HepG2 (cell line): ENCODE data around the gene ANAPC2. TPM values are rescaled to one million over a fixed set of nuclear protein-coding genes. Genes with fewer than 3 reads are reported as not detected.
A peak's percentile ranks its signal among the peaks of the same experiment; 100 is the strongest.

Experiments
- ATAC-seq: fragments of 200-7000 bp; cut with Tn5 transposase; 3 replicates; pipeline ENCODE4 v1.9.1; 2020; ENCODE audit warnings: mild to moderate bottlenecking, moderate library complexity
- BruUV-seq: library from RNA; stranded (reverse); fragments of 400-500 nt; replicated peaks from 2 replicates; lab custom pipeline; 2021; lab: Mats Ljungman, UMichigan
- CTCF ChIA-PET: fragments of 300-600 bp; formaldehyde crosslinking; extraction: SDS; loops from one replicate; lab custom pipeline; 2021; ENCODE audit warnings: low total read pairs, inconsistent platforms, low intra/inter-chr PET ratio; lab: Yijun Ruan, JAX
- POLR2A ChIA-PET: fragments of 350-600 bp; sonication (Branson Sonifier 250); formaldehyde crosslinking; loops from one replicate; lab custom pipeline; 2020; ENCODE audit warnings: antibody characterized with exemption, inconsistent platforms; lab: Yijun Ruan, JAX
- DNase-seq: peaks from one replicate; pipeline ENCODE4 v3.0.0-alpha.2; 2015; ENCODE audit warnings: low spot score
- FAIRE-seq: peaks from 3 replicates; lab custom pipeline; 2011; peaks lifted over from hg19 to GRCh38; lab: Jason Lieb, UNC
- H2AFZ ChIP-seq: one replicate; pipeline ENCODE4 v1.6.1; 2011; ENCODE audit warnings: low read length, inconsistent platforms
- H3K27ac ChIP-seq: fragments of 300-600 bp; 3 replicates; pipeline ENCODE4 v1.8.0; 2011; ENCODE audit warnings: mixed run types, mild to moderate bottlenecking, mixed read lengths, low read length, inconsistent platforms; ENCODE audit not compliant: insufficient read depth; ENCODE audit errors: extremely low read length
- H3K27me3 ChIP-seq, 2 experiments: fragments of 200-600 bp in 1 of 2; 2 replicates in 1 of 2; 3 replicates in 1 of 2; pipeline versions ENCODE4 v1.6.0 to v1.8.0; 2011; ENCODE audit warnings: low read length in 2 of 2, mild to moderate bottlenecking in 2 of 2, moderate library complexity in 2 of 2, inconsistent platforms in 1 of 2; ENCODE audit not compliant: insufficient read depth in 2 of 2, control insufficient read depth in 1 of 2
- H3K36me3 ChIP-seq, 2 experiments: fragments of 200-600 bp in 1 of 2; replicated peaks in 1 of 2; 2 replicates in 1 of 2; 3 replicates in 1 of 2; pipeline versions ENCODE4 v1.5.1 to v1.8.0; 2011; ENCODE audit warnings: low read length in 2 of 2, inconsistent platforms in 1 of 2; ENCODE audit not compliant: insufficient read depth in 2 of 2, control insufficient read depth in 1 of 2
- H3K4me1 ChIP-seq: 2 replicates; pipeline ENCODE4 v1.5.1; 2012; ENCODE audit warnings: low read length, inconsistent platforms; ENCODE audit not compliant: insufficient read depth
- H3K4me2 ChIP-seq: 2 replicates; pipeline ENCODE4 v1.6.0; 2011; ENCODE audit warnings: low read depth, low read length, inconsistent platforms
- H3K4me3 ChIP-seq, 3 experiments: fragments of 200-600 bp in 1 of 3; sonication (generic), shearing (Covaris generic) in 1 of 3; replicated peaks in 1 of 3; 2 replicates each; pipeline ENCODE4 v1.5.1; 2011 to 2016; ENCODE audit warnings: low read length in 3 of 3, inconsistent platforms in 2 of 3, low read depth in 2 of 3, mild to moderate bottlenecking in 2 of 3, control low read depth in 1 of 3, mixed read lengths in 1 of 3; ENCODE audit not compliant: insufficient read depth in 1 of 3
- H3K79me2 ChIP-seq: one replicate; pipeline ENCODE4 v1.6.1; 2011; ENCODE audit warnings: low read length, inconsistent platforms; ENCODE audit not compliant: insufficient read depth
- H3K9ac ChIP-seq: 2 replicates; pipeline ENCODE4 v1.6.0; 2011; ENCODE audit warnings: mild to moderate bottlenecking, low read depth, low read length, inconsistent platforms; ENCODE audit not compliant: insufficient read depth
- H3K9me3 ChIP-seq: 2 replicates; pipeline ENCODE4 v1.5.1; 2012; ENCODE audit warnings: mild to moderate bottlenecking, low read length
- H4K20me1 ChIP-seq: 2 replicates; pipeline ENCODE4 v1.6.0; 2011; ENCODE audit warnings: inconsistent platforms, mild to moderate bottlenecking, low read length, moderate library complexity; ENCODE audit not compliant: insufficient read depth
- AGO2 ChIP-seq: fragments of 200-400 bp; formaldehyde crosslinking; optimal IDR thresholded peaks from 2 replicates; pipeline ENCODE3; 2017; ENCODE audit warnings: mild to moderate bottlenecking, low read depth, low read length, moderate library complexity
- BCLAF1 ChIP-seq: fragments of 450-650 bp; IDR thresholded peaks from 2 replicates; pipeline ENCODE4 v1.6.1; 2017; ENCODE audit warnings: mild to moderate bottlenecking
- EZH2 ChIP-seq: conservative IDR thresholded peaks from 2 replicates; pipeline ENCODE4 v1.6.1; 2012; ENCODE audit warnings: mild to moderate bottlenecking, low read depth, low read length, moderate library complexity
- GPN1 ChIP-seq: sonication (generic); formaldehyde crosslinking; IDR thresholded peaks from 2 replicates; pipeline ENCODE4 v1.5.1; 2020; ENCODE audit warnings: missing genetic modification reagents, borderline replicate concordance
- LCORL ChIP-seq, 2 experiments: fragments of 450-650 bp in 1 of 2; sonication (generic) in 1 of 2; formaldehyde crosslinking in 1 of 2; IDR thresholded peaks; 2 replicates each; pipeline versions ENCODE4 v1.5.0 to v1.6.1; 2017 to 2020; ENCODE audit warnings: antibody characterized with exemption in 1 of 2, missing genetic modification reagents in 1 of 2
- MEF2D ChIP-seq: sonication (generic); formaldehyde crosslinking; IDR thresholded peaks from 2 replicates; pipeline ENCODE4 v1.5.1; 2020; ENCODE audit warnings: mild to moderate bottlenecking, missing genetic modification reagents
- ONECUT2 ChIP-seq: sonication (generic); formaldehyde crosslinking; IDR thresholded peaks from 2 replicates; pipeline ENCODE4 v1.4.0; 2020; ENCODE audit warnings: missing genetic modification reagents
- RBFOX2 ChIP-seq: fragments of 200-400 bp; formaldehyde crosslinking; IDR thresholded peaks from 2 replicates; pipeline ENCODE4 v1.6.1; 2017; ENCODE audit warnings: low read depth, mild to moderate bottlenecking, low read length
- TCF7L2 ChIP-seq: IDR thresholded peaks from 2 replicates; pipeline ENCODE4 v1.6.1; 2011; ENCODE audit warnings: mild to moderate bottlenecking, low read depth, low read length, moderate library complexity
- ZNF33B ChIP-seq: sonication (generic); formaldehyde crosslinking; IDR thresholded peaks from 2 replicates; pipeline ENCODE4 v1.5.1; 2020; ENCODE audit warnings: mild to moderate bottlenecking, missing genetic modification reagents
- ZNF350 ChIP-seq: sonication (generic); formaldehyde crosslinking; IDR thresholded peaks from 2 replicates; pipeline ENCODE4 v1.4.0; 2020; ENCODE audit warnings: mild to moderate bottlenecking, low read depth, missing genetic modification reagents, borderline replicate concordance
- ZNF766 ChIP-seq: sonication (generic); formaldehyde crosslinking; IDR thresholded peaks from 2 replicates; pipeline ENCODE4 v1.5.0; 2020; ENCODE audit warnings: missing genetic modification reagents, borderline replicate concordance
- WGBS: methylation state at CpG from one replicate; pipeline ENCODE4 v1.1.6; 2017; ENCODE audit warnings: low lambda C conversion rate; 5-methylcytosine and 5-hydroxymethylcytosine counted together
- in situ Hi-C: cut with HindIII; loops from 2 replicates; pipeline ENCODE4 v1.10.0; 2017; ENCODE audit warnings: low pct_unique_long_range_greater_than_20kb; ENCODE audit not compliant: extremely low pct_ligation_motif_present
- intact Hi-C: fragments of 100-400 bp; cut with micrococcal nuclease; formaldehyde crosslinking; loops from one replicate; pipeline ENCODE4 v1.10.0; 2022; ENCODE audit not compliant: unreplicated experiment
- polyA plus RNA-seq, 8 experiments: library from polyadenylated mRNA; depleted of rRNA in 3 of 8; stranded (reverse) in 7 of 8; unstranded in 1 of 8; fragments of >200 nt; fragmentation: Illumina TruSeq in 4 of 8; extraction: Trizol in 4 of 8; gene quantifications; 2 replicates each; pipeline versions ENCODE4 v1.2.1 to v1.2.3, GENCODE V29; 2011 to 2016; ENCODE audit warnings: low read depth in 4 of 8, missing spikeins in 1 of 8, mixed read lengths in 1 of 8; ENCODE audit not compliant: insufficient read depth in 1 of 8
- total RNA-seq, 5 experiments: library from RNA; depleted of rRNA; stranded (reverse); fragments of >200 nt; fragmentation: Illumina TruSeq; extraction: Trizol; gene quantifications; 2 replicates each; pipeline ENCODE4 v1.2.3, GENCODE V29; 2016; ENCODE audit warnings: low read depth in 1 of 5
- TF ChIP-seq, protein P1 (sequence below): sonication (generic); formaldehyde crosslinking; IDR thresholded peaks from 2 replicates; pipeline ENCODE4 v1.4.0; 2020; ENCODE audit warnings: missing genetic modification reagents

The ANAPC2 gene
- total and polyA plus RNA-seq, 2 of the 13 experiments (the other 11 are each of a cell fraction or from before 2014, with no cell fraction given), result 12.3 to 15.4 TPM

GRCh38 chr9:137192448-137192780 is 4.1 kb upstream of the ANAPC2 start:
- H2AFZ ChIP-seq, result no peak overlapping the region
- FAIRE-seq (no peak), DNase-seq (no peak), ATAC-seq (no peak)
- CTCF ChIA-PET, result no interaction called here
- peaks cover 40% of the 10 kb centered on the region for H3K79me2 ChIP-seq
- POLR2A ChIA-PET, result interaction anchor here (1.1 to 1.9 kb wide), 2 partner anchors 8 to 31 kb away, joined by 5 to 6 read pairs; partner anchors contain the start of gene TPRN
- TF ChIP-seq ONECUT2 (CRISPR knock-in tag), result no peak
- peak; percentile 4; the same call in 1 of the 2 replicates for TF ChIP-seq RBFOX2
- H4K20me1 ChIP-seq, result no peaks in the 10 kb centered on the region
- H3K27me3 ChIP-seq, result no peaks in the 10 kb centered on the region
- in situ Hi-C loops (no loop called here), intact Hi-C loops (no loop called here)
- no peak overlapping the region for H3K9ac ChIP-seq
- 96% methylated on average over 10 of the region's 10 CpGs for whole genome bisulfite sequencing
- peaks cover 9 to 14% of the 10 kb centered on the region in 2 experiments; a peak in 3 of 5 replicates for H3K36me3 ChIP-seq
- no peak overlapping the region for H3K27ac ChIP-seq
- no peak overlapping the region for H3K4me3 ChIP-seq
- BruUV-seq, result no TSS peak
- no peak overlapping the region for H3K4me2 ChIP-seq
- peaks cover 47% of the 10 kb centered on the region for H3K4me1 ChIP-seq
- no peaks in the 10 kb centered on the region for H3K9me3 ChIP-seq

DNA sequence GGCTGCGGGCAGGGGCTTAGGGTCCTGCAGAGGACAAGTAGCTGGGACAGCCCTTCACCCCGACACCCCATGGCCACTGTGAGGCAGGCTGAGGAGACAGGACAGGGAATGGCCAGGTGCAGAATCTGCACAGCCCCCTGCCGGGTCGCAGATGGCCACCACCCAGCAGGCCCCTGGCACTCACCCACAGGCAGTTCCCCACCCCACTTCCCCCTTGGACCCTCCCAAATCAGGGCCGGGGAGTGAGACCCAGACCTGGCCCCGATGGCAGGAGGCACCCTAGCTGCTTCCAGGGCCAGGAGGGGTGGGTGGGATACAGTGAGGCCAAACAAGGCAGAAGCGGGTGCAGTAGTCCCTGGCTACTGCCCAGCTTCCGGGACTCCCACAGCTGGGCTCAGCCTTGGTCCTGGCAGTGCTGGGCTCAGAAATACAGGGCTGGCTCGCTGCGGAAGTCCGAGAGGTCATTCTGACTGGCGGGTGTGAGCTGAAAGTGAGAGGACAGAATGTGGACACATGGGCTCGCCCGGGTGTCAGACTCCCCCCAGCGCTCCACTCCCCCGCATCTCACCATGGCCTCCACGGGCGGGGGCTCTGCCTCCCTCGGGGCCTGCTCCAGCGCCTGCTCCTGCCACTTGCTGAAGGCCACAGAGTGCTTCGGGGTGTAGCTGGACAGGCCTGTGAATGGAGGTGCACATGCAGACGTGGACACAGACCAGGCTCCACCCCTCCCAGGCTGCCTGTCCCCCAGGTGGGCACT is 3.5 kb upstream of the ANAPC2 start:
- FAIRE-seq (no peak), DNase-seq (no peak), ATAC-seq (no peak)
- POLR2A ChIA-PET, result interaction anchor here (1.1 to 1.9 kb wide), 2 partner anchors 9 to 31 kb away, joined by 5 to 6 read pairs; partner anchors contain the start of gene TPRN
- Histone ChIP-seq H3K9me3 (no peaks in the 10 kb centered on the region), H3K4me3 (no peak overlapping the region), H3K27ac (no peak overlapping the region), H3K27me3 (no peaks in the 10 kb centered on the region), H3K4me1 (peaks cover 47% of the 10 kb centered on the region), H3K9ac (no peak overlapping the region), H3K4me2 (no peak overlapping the region), H4K20me1 (no peaks in the 10 kb centered on the region), H2AFZ (no peak overlapping the region), H3K36me3 (peaks cover 9 to 14% of the 10 kb centered on the region in 2 experiments; a peak in 3 of 5 replicates), H3K79me2 (peaks cover 43% of the 10 kb centered on the region)
- 97% methylated on average over 12 of the region's 22 CpGs for WGBS
- in situ Hi-C loops (no loop called here), intact Hi-C loops (no loop called here)
- BruUV-seq, result no TSS peak
- CTCF ChIA-PET, result no interaction called here
- peak; percentile 69 for TF ChIP-seq AGO2
- TF ChIP-seq ZNF766, result no peak
- TF ChIP-seq, protein P1, sequence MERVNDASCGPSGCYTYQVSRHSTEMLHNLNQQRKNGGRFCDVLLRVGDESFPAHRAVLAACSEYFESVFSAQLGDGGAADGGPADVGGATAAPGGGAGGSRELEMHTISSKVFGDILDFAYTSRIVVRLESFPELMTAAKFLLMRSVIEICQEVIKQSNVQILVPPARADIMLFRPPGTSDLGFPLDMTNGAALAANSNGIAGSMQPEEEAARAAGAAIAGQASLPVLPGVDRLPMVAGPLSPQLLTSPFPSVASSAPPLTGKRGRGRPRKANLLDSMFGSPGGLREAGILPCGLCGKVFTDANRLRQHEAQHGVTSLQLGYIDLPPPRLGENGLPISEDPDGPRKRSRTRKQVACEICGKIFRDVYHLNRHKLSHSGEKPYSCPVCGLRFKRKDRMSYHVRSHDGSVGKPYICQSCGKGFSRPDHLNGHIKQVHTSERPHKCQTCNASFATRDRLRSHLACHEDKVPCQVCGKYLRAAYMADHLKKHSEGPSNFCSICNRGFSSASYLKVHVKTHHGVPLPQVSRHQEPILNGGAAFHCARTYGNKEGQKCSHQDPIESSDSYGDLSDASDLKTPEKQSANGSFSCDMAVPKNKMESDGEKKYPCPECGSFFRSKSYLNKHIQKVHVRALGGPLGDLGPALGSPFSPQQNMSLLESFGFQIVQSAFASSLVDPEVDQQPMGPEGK, result no peak
- no peak for TF ChIP-seq MEF2D (CRISPR knock-in tag)
- no peak for TF ChIP-seq EZH2
- no peak for TF ChIP-seq ZNF350 (CRISPR knock-in tag)
- TF ChIP-seq BCLAF1, result no peak
- no peak for TF ChIP-seq ZNF33B (CRISPR knock-in tag)
- no peak for TF ChIP-seq GPN1 (CRISPR knock-in tag)
- TF ChIP-seq LCORL (IDR thresholded peaks at IDR 0.05), result no peak
- no peak for TF ChIP-seq LCORL (CRISPR knock-in tag; IDR thresholded peaks at IDR 0.05)
- no peak for TF ChIP-seq TCF7L2
